Chondrocyte (in vitro differentiated cells): ENCODE data around the gene ITPKB. TPM values are rescaled to one million over a fixed set of nuclear protein-coding genes. Genes with fewer than 3 reads are reported as not detected.

Experiments used
- DNase-seq: peaks from one replicate; pipeline ENCODE4 v3.0.0; 2021; ENCODE audit warnings: mixed read lengths, low spot score
- H3K27ac Mint-ChIP-seq: one replicate; pipeline ENCODE4 v1.8.0; 2021; ENCODE audit warnings: mild to moderate bottlenecking, moderate library complexity, mixed read lengths; ENCODE audit not compliant: unreplicated experiment
- H3K27me3 Mint-ChIP-seq: 2 replicates; pipeline ENCODE4 v1.8.0; 2021; ENCODE audit warnings: low read depth, mixed read lengths
- H3K36me3 Mint-ChIP-seq: 2 replicates; pipeline ENCODE4 v1.8.0; 2021; ENCODE audit warnings: low read depth, mixed read lengths
- H3K4me1 Mint-ChIP-seq: 2 replicates; pipeline ENCODE4 v1.8.0; 2021; ENCODE audit warnings: low read depth, mild to moderate bottlenecking, mixed read lengths
- H3K4me3 Mint-ChIP-seq: one replicate; pipeline ENCODE4 v1.8.0; 2021; ENCODE audit warnings: mild to moderate bottlenecking, moderate library complexity, mixed read lengths; ENCODE audit not compliant: unreplicated experiment
- H3K9me3 Mint-ChIP-seq: 2 replicates; pipeline ENCODE4 v1.8.0; 2021; ENCODE audit warnings: low read depth, mixed read lengths
- CTCF ChIP-seq: fragments of 200-600 bp; sonication (generic); IDR thresholded peaks from 2 replicates; pipeline ENCODE4 v1.5.0; 2021; ENCODE audit warnings: antibody characterized with exemption, mild to moderate bottlenecking, moderate library complexity
- total RNA-seq: library from RNA; stranded (reverse); gene quantifications from 3 replicates; pipeline ENCODE4 v1.2.1, GENCODE V29; 2021

ITPKB gene
- total RNA-seq, 1 donor from 2014 or later: 13.4 TPM

- peak; percentile 39 for DNase-seq
- Mint-ChIP-seq H3K4me3 (no peak overlapping the region), H3K27ac (no peak overlapping the region), H3K36me3 (peaks cover 6% of the 10 kb centered on the region), H3K27me3 (peaks cover 26% of the 10 kb centered on the region), H3K9me3 (peaks cover 12% of the 10 kb centered on the region), H3K4me1 (peaks cover 6% of the 10 kb centered on the region)
- TF ChIP-seq CTCF: no peak
Measured at GRCh38 chr1:226597616-226598454, 141.2 kb downstream of the ITPKB start.

- Mint-ChIP-seq H3K4me1 (no peaks in the 10 kb centered on the region), H3K36me3 (peaks cover 6% of the 10 kb centered on the region), H3K4me3 (no peak overlapping the region), H3K27me3 (peaks cover 28% of the 10 kb centered on the region), H3K9me3 (peaks cover 12% of the 10 kb centered on the region), H3K27ac (no peak overlapping the region)
- DNase-seq: peak; percentile 86
- no peak for TF ChIP-seq CTCF
Measured at GRCh38 chr1:226596531-226597165, 142.4 kb downstream of the ITPKB start.

GRCh38 chr1:226593541-226593940 lies 145.5 kb downstream of the ITPKB start:
- Mint-ChIP-seq H3K4me1 (no peaks in the 10 kb centered on the region), H3K36me3 (peaks cover 5% of the 10 kb centered on the region), H3K4me3 (no peak overlapping the region), H3K9me3 (peaks cover 12% of the 10 kb centered on the region), H3K27me3 (peaks cover 33% of the 10 kb centered on the region), H3K27ac (no peak overlapping the region)
- DNase-seq: no peak
- no peak for TF ChIP-seq CTCF

GRCh38 chr1:226590614-226591013 lies 148.5 kb downstream of the ITPKB start:
- TF ChIP-seq CTCF: no peak
- H3K4me3 Mint-ChIP-seq: no peak overlapping the region
- no peak overlapping the region for H3K27ac Mint-ChIP-seq
- no peaks in the 10 kb centered on the region for H3K4me1 Mint-ChIP-seq
- peaks cover 5% of the 10 kb centered on the region for H3K9me3 Mint-ChIP-seq
- H3K27me3 Mint-ChIP-seq: peaks cover 25% of the 10 kb centered on the region
- H3K36me3 Mint-ChIP-seq: peaks cover 5% of the 10 kb centered on the region
- peak; percentile 51 for DNase-seq

GRCh38 chr1:226589008-226589733 lies 149.9 kb downstream of the ITPKB start:
- Mint-ChIP-seq H3K36me3 (no peaks in the 10 kb centered on the region), H3K27me3 (peaks cover 22% of the 10 kb centered on the region), H3K4me3 (no peak overlapping the region), H3K9me3 (no peaks in the 10 kb centered on the region), H3K4me1 (no peaks in the 10 kb centered on the region), H3K27ac (no peak overlapping the region)
- no peak for TF ChIP-seq CTCF
- peak; percentile 39 for DNase-seq
